Measurements from ENCODE around the gene CHST12. TPM values are rescaled to one million over a fixed set of nuclear protein-coding genes. Genes with fewer than 3 reads are reported as not detected.

CHST12 gene
- total RNA-seq (2012; rRNA removed) (3.8 and 4.7 TPM in 2 replicates), polyA plus RNA-seq (2012; rRNA removed) (27.0 and 31.6 TPM in 2 replicates), Bru-seq, nascent RNA (percentile 56 among the genes with signal in this experiment), BruChase-seq, experiment 1, labeled RNA remaining after a 6-hour chase (percentile 78 among the genes with signal in this experiment), BruChase-seq, experiment 2, labeled RNA remaining after a 2-hour chase (percentile 68 among the genes with signal in this experiment)
- 26.1 and 46.6 TPM in 2 replicates for polyA plus RNA-seq (2012; cell fraction: cytosol; rRNA removed)
- polyA plus RNA-seq (2012; cell fraction: nucleus; rRNA removed; ENCODE audit: low replicate concordance): 11.2 and 24.6 TPM in 2 replicates
- long read RNA-seq, full-length matches to known transcripts: 56 of 85 reads
- long read RNA-seq, partial matches to known transcripts: 9 of 85 reads
- long read RNA-seq, other reads (novel, unspliced or antisense): 20 of 85 reads

GRCh38 chr7:2403014-2403717, at the start of gene CHST12:
Gene CHST12, plus strand, starts transcription at chr7:2403611. Its CDS starts 29,029 bp downstream, at chr7:2432640.
- no peak within 1 kb of the TSS for H2BK20ac ChIP-seq (ENCODE audit: low read depth, low read length)

More at GRCh38 chr7:2403014-2403717, at the start of gene CHST12:
- CTCF ChIA-PET: interaction anchor here (0.9 kb wide), 1 partner anchor 9 kb away, joined by 3 read pairs; no protein-coding TSS in a partner anchor
- in situ Hi-C loops (cut with MboI; ENCODE audit: low sequenced_read_pairs) (no loop called here), dilution Hi-C loops (cut with HindIII; ENCODE audit: low sequenced_read_pairs, unreplicated experiment) (no loop called here), intact Hi-C loops (cut with micrococcal nuclease) (loop anchor here (10.0 kb wide), 1 partner anchor 52 kb away; no protein-coding TSS in a partner anchor)
- H3K56ac ChIP-seq (ENCODE audit: extremely low read depth, insufficient read depth, low read length): no peak within 1 kb of the TSS
- 0% methylated on average over 19 of the region's 89 CpGs; no CpG with 5 or more reads in 1 of the 2 experiments for whole genome bisulfite sequencing, 2 experiments (ENCODE audit: extremely low coverage in 2 of 2, insufficient read length in 1 of 2)
- no TSS peak for BruUV-seq (replicated peaks)
- peaks cover 12% of the 10 kb centered on the region; the same call in 1 of the 2 replicates for H4K20me1 ChIP-seq (ENCODE audit: insufficient read depth, low read length)
- peak within 1 kb of the TSS; percentile 89 for H2AK9ac ChIP-seq (replicated peaks; ENCODE audit: low read depth, low read length, poor library complexity)
- DNase-seq: peak; percentile 90
- peak within 1 kb of the TSS; percentile 76 for H3K9ac ChIP-seq (ENCODE audit: low read depth, low read length)
- peak within 1 kb of the TSS; percentile 48 for H2BK5ac ChIP-seq (ENCODE audit: low read depth, low read length, poor library complexity, severe bottlenecking)
- no peaks in the 10 kb centered on the region for H3K27me3 ChIP-seq (ENCODE audit: control insufficient read depth, insufficient read depth, low read length)
- H4K8ac ChIP-seq (ENCODE audit: low read depth in 2 of 2, low read length in 2 of 2): peak within 1 kb of the TSS; percentile 13 to 73; a peak in 2 of 4 replicates
- POLR2A ChIA-PET (ENCODE audit: unreplicated experiment): interaction anchor here (1.0 kb wide), 1 partner anchor 9 kb away, joined by 3 read pairs; no protein-coding TSS in a partner anchor
- ATAC-seq (ENCODE audit: low read depth): peak; percentile 88
- H2BK120ac ChIP-seq (ENCODE audit: low read depth, low read length): peak within 1 kb of the TSS; percentile 26; the same call in 1 of the 2 replicates
- H2BK15ac ChIP-seq (ENCODE audit: low read depth, low read length): no peak within 1 kb of the TSS
- peak within 1 kb of the TSS; percentile 90 for H3K4me2 ChIP-seq (ENCODE audit: low read depth, low read length)
- TF ChIP-seq CHD1 (IDR thresholded peaks at IDR 0.05; ENCODE audit: low read depth, low read length) (no peak), RCOR1 (IDR thresholded peaks at IDR 0.05; ENCODE audit: insufficient replicate concordance, low read length) (peak; percentile 84), POLR2A (IDR thresholded peaks at IDR 0.05; ENCODE audit: low read depth, low read length) (0 out of 2 replicates have a peak, but pooled peaks have one; percentile 32), USF2 (IDR thresholded peaks at IDR 0.05; ENCODE audit: low read depth, low read length) (peak; percentile 55), MAZ (IDR thresholded peaks at IDR 0.05; ENCODE audit: borderline replicate concordance, low read depth, low read length) (peak; percentile 76; the same call in 1 of the 2 replicates), MAFK (IDR thresholded peaks at IDR 0.05; ENCODE audit: low read depth, low read length) (no peak), MXI1 (IDR thresholded peaks at IDR 0.05; ENCODE audit: borderline replicate concordance, low read depth, low read length) (peak; percentile 83; the same call in 1 of the 2 replicates), CEBPB (IDR thresholded peaks at IDR 0.05; ENCODE audit: low read depth, low read length) (no peak), BHLHE40 (IDR thresholded peaks at IDR 0.05; ENCODE audit: low read depth, low read length) (no peak), FOS (IDR thresholded peaks at IDR 0.05; ENCODE audit: low read depth, low read length) (no peak), CTCF (conservative IDR thresholded peaks at IDR 0.05; ENCODE audit: low read depth, low read length) (no peak)
- H3K9me3 ChIP-seq (ENCODE audit: control insufficient read depth, insufficient read depth, low read length): no peaks in the 10 kb centered on the region
- peak within 1 kb of the TSS; percentile 38; the same call in 1 of the 2 replicates for H4K5ac ChIP-seq (ENCODE audit: low read depth, low read length)
- peak within 1 kb of the TSS; percentile 85 for H3K4me3 ChIP-seq (ENCODE audit: insufficient read depth, low read depth, low read length)
- H3K14ac ChIP-seq (replicated peaks; ENCODE audit: low read depth, low read length): peak within 1 kb of the TSS; percentile 75
- H3K9me1 ChIP-seq (ENCODE audit: insufficient read depth, low read length): peaks cover 11% of the 10 kb centered on the region
- H3K27ac ChIP-seq (ENCODE audit: insufficient read depth, low read length): peak within 1 kb of the TSS; percentile 50
- peak within 1 kb of the TSS; percentile 91 for H3K23ac ChIP-seq (ENCODE audit: low read depth, low read length)
- peaks cover 9% of the 10 kb centered on the region for H3K4me1 ChIP-seq (ENCODE audit: control insufficient read depth, insufficient read depth, low read length)
- H4K91ac ChIP-seq (ENCODE audit: insufficient read depth, low read depth, low read length): peak within 1 kb of the TSS; percentile 51; the same call in 1 of the 2 replicates
- peak within 1 kb of the TSS; percentile 74; the same call in 1 of the 2 replicates for H3K18ac ChIP-seq (ENCODE audit: low read depth, low read length)
- H3K4ac ChIP-seq (ENCODE audit: low read depth, low read length): peak within 1 kb of the TSS; percentile 81
- peaks cover 15 to 32% of the 10 kb centered on the region in 2 experiments for H3K79me1 ChIP-seq (ENCODE audit: low read depth in 1 of 2, low read length in 2 of 2)
- no peaks in the 10 kb centered on the region for H3K36me3 ChIP-seq (ENCODE audit: control insufficient read depth, insufficient read depth, low read length)
- H2AFZ ChIP-seq (replicated peaks; ENCODE audit: low read length, poor library complexity): peak within 1 kb of the TSS; percentile 89
- peak within 1 kb of the TSS; percentile 46 for H2AK5ac ChIP-seq (ENCODE audit: low read depth, low read length)

All from IMR-90 (cell line).